ENCODE results near the gene ACOT7.

DNA sequence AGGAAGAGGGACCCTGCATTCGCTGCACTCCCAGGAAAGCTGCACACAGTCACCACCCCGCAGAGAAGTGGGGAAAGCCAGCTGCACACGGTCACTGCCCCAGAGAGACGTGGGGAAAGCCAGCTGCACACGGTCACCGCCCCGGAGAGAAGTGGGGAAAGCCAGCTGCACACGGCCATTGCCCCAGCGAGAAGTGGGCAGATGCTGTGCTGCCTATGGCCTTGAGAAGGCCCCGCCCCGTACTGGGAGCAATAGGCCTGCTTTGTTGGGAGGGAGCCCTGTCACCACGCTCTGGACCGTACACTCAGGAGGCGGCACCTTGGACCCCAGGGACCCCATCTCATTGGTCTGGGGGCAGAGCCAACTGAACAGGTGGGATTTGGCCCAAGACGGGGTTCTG is 128.4 kb downstream of the ACOT7 start:
- TF ChIP-seq CTCF (conservative IDR thresholded peaks at IDR 0.05; ENCODE audit: low read length), result no peak
- TF ChIP-seq EZH2phosphoT487 (IDR thresholded peaks at IDR 0.05; ENCODE audit: borderline replicate concordance), result no peak

Measured in Loucy (cell line).